ENCODE data around the gene INPPL1.
"Not testable (repeated sequence)": the region's sequence is repeated elsewhere in the genome, so short reads cannot be mapped to it uniquely, and the experiment has no call there.

The INPPL1 gene, protein sequence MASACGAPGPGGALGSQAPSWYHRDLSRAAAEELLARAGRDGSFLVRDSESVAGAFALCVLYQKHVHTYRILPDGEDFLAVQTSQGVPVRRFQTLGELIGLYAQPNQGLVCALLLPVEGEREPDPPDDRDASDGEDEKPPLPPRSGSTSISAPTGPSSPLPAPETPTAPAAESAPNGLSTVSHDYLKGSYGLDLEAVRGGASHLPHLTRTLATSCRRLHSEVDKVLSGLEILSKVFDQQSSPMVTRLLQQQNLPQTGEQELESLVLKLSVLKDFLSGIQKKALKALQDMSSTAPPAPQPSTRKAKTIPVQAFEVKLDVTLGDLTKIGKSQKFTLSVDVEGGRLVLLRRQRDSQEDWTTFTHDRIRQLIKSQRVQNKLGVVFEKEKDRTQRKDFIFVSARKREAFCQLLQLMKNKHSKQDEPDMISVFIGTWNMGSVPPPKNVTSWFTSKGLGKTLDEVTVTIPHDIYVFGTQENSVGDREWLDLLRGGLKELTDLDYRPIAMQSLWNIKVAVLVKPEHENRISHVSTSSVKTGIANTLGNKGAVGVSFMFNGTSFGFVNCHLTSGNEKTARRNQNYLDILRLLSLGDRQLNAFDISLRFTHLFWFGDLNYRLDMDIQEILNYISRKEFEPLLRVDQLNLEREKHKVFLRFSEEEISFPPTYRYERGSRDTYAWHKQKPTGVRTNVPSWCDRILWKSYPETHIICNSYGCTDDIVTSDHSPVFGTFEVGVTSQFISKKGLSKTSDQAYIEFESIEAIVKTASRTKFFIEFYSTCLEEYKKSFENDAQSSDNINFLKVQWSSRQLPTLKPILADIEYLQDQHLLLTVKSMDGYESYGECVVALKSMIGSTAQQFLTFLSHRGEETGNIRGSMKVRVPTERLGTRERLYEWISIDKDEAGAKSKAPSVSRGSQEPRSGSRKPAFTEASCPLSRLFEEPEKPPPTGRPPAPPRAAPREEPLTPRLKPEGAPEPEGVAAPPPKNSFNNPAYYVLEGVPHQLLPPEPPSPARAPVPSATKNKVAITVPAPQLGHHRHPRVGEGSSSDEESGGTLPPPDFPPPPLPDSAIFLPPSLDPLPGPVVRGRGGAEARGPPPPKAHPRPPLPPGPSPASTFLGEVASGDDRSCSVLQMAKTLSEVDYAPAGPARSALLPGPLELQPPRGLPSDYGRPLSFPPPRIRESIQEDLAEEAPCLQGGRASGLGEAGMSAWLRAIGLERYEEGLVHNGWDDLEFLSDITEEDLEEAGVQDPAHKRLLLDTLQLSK

GRCh38 chr11:72224564-72225410, at the start of gene INPPL1:
Gene INPPL1, plus strand, starts transcription at chr11:72224767. Its CDS starts 218 bp downstream, at chr11:72224985.
- DNase-seq (ENCODE audit: low spot score): peak; percentile 22

DNA sequence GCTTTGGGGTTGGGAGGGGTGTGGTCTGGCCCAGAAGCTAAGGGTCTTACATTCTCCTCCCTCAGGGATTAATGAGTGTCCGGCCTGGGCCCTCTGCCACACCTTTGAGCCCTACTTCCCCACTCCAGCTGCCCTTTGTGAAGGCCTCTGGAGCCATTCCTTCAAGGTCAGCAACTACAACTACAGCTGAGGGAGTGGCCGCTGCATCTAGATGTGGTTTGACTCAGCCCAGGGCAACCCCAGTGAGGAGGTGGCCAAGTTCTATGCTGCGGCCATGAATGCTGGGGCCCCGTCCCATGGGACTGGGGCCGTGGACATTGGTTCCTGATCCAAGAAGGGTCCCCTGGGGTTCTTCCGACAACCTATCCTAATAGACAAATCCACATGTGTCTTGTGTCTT, 46.9 kb upstream of the INPPL1 start:
- no peak for DNase-seq (ENCODE audit: low spot score)

GRCh38 chr11:72179049-72179803, 45.3 kb upstream of the INPPL1 start:
- no peak for DNase-seq (ENCODE audit: low spot score)

DNA sequence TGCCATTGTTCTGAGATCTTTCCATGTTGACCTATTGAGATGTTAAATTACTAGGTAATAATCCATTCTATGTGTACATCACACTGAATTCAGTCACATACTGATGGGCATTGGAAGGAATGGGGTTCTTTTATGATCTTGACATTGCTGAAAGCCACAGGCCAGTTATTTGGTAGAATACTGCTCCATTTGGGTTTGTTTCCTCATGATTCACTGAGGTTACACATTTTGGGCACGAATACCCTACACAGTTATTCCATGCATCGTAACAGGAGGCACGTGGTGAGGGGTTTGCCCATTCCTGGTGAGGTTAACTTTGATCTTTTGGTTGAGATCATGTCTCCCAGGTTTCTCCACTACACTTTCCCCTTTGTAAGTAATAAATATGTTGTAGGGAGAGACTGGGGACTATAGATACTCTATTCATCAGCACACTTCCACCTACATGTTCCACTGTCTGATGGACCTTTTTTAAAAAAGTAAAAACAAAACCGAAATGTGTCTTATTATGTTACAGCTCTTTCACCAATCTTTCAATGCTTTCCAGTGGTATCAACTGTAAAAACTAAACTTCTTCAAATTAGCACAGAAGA, 44.7 kb upstream of the INPPL1 start:
- no peak for DNase-seq (ENCODE audit: low spot score)

GRCh38 chr11:72180892-72181552, 43.5 kb upstream of the INPPL1 start:
- DNase-seq (ENCODE audit: low spot score): not testable (repeated sequence)

DNA sequence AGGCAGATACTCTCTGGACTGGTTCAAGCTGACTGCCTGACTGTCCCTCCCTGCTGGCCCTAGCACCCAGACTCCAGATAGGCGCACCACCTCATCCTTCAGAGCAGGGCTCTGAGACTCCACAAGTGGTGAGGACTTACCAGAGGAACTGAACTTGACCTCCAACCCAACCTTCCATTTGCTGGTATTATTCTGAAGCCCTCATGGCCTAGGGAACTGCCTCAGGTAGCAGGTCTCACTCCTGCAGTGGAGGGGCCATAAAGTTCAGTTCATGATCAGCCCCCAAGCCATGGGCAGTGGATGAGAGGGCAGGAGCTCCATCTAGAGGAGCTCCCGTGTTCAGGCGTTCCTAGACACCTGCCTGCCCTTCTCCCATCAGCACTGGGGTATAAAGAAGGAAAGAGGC, 43.0 kb upstream of the INPPL1 start:
- DNase-seq (ENCODE audit: low spot score): not testable (repeated sequence)

- DNase-seq (ENCODE audit: low spot score): no peak
These were observed 36.3 kb upstream of the INPPL1 start for GRCh38 chr11:72188267-72188666.

DNA sequence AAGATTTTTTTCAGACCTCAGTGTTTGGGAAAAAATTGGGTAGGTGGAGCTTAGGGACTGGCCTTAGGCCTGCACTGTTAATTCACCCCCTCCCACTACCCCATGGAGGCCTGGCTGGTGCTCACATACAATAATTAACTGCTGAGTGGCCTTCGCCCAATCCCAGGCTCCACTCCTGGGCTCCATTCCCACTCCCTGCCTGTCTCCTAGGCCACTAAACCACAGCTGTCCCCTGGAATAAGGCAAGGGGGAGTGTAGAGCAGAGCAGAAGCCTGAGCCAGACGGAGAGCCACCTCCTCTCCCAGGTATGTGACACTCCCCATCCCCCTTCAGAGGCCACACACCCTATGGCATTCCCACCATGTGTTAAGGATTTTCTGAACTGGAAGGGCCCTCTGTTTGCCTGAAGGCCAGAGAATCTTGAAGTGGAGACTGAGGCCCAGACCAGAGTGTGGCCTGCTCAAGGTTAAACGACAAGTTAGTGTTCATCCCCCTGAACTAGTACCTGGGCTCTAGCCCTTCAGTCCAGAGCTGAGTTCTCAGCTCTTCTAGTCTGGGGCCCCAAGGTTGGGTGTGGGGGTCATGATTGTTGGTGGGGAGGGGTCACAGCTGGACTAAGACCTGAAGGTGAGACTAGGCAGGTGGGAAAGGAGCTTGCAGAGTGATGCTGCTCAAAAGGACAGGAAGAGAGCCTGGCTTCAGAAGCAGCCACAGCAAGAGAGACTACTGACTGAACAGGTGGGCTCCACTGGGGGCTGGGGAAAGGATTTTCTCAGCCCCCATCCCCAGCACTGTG, 34.9 kb upstream of the INPPL1 start:
- DNase-seq (ENCODE audit: low spot score): no peak

DNA sequence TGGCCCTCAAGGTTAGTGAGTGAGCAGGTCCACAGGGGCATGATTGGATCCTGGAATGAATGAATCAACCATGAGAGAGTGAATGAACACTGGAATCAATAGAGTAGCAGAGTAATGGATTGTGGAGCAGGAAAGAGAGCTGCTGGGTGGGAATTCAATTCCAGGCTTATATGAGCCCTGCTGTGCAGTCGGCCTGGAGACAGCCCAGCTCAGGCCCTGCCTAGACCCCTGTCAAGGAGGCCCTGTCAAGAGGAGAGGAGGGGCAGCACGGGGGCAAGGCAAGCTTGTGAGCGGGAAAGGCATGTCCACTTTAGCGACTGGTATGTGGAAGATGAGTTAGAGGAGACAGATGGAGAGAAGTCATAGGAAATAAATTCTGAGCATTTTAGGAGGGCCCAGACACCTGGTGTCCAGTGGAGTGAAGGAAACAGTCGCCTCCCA, 33.9 kb upstream of the INPPL1 start:
- DNase-seq (ENCODE audit: low spot score): no peak

- no peak for DNase-seq (ENCODE audit: low spot score)
These were observed 32.6 kb upstream of the INPPL1 start, which contains the start of gene FOLR1 for GRCh38 chr11:72191961-72192381. Gene FOLR1, plus strand, starts transcription at chr11:72192140. Its CDS starts 34 bp downstream, at chr11:72192174.

DNA sequence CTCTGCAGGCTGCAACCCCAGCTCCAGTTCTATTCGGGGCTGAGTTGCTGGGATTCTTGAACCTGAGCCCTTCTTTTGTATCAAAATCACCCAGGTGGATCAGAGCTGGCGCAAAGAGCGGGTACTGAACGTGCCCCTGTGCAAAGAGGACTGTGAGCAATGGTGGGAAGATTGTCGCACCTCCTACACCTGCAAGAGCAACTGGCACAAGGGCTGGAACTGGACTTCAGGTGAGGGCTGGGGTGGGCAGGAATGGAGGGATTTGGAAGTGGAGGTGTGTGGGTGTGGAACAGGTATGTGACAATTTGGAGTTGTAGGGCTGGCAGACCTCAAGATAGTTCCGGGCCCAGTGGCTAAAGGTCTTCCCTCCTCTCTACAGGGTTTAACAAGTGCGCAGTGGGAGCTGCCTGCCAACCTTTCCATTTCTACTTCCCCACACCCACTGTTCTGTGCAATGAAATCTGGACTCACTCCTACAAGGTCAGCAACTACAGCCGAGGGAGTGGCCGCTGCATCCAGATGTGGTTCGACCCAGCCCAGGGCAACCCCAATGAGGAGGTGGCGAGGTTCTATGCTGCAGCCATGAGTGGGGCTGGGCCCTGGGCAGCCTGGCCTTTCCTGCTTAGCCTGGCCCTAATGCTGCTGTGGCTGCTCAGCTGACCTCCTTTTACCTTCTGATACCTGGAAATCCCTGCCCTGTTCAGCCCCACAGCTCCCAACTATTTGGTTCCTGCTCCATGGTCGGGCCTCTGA, 28.9 kb upstream of the INPPL1 start:
- no peak for DNase-seq (ENCODE audit: low spot score)

- not testable (repeated sequence) for DNase-seq (ENCODE audit: low spot score)
These were observed 23.1 kb upstream of the INPPL1 start for GRCh38 chr11:72201445-72201844.

GRCh38 chr11:72202571-72202970, 22.0 kb upstream of the INPPL1 start:
- no peak for DNase-seq (ENCODE audit: low spot score)

DNA sequence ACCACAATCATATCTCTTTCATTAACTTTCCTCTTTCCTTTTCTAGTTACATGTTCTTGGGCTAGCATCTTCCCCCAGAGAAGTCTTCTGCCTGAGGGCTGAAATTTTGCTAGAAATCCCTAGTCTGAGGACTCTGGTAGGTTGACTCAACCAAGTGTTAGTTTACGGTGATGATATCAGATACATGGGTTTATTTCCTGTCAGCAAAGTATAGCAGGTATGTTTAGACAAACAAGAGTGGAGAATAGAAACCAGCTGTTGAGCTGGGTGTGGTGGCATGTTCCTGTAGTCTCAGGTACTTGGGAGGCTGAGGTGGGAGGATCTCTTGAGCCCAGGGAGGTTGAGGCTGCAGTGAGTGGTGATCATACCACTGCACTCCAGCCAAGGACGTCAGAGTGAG, 21.4 kb upstream of the INPPL1 start:
- DNase-seq (ENCODE audit: low spot score): no peak

GRCh38 chr11:72204886-72205285, 19.7 kb upstream of the INPPL1 start:
- no peak for DNase-seq (ENCODE audit: low spot score)

- DNase-seq (ENCODE audit: low spot score): not testable (repeated sequence)
These were observed 17.8 kb upstream of the INPPL1 start for GRCh38 chr11:72206794-72207193.

- DNase-seq (ENCODE audit: low spot score): no peak
These were observed 16.3 kb upstream of the INPPL1 start for GRCh38 chr11:72208281-72208680.

DNA sequence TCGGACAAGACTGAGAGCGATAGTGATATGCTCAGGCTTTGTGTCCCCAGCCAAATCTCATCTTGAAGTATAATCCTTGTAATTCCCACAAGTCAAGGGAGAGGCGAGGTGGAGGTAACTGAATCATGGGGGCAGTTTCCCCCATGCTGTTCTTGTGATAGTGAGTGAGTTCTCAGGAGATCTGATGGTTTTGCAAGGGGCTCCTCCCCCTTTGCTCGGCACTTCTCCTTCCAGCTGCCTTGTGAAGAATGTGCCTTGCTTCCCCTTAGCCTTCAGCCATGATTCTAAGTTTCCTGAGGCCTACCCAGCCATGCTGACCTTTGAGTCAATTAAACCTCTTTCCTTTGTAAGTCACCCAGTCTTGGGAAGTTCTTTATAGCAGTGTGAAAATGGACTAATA, 15.5 kb upstream of the INPPL1 start:
- DNase-seq (ENCODE audit: low spot score): no peak
